ENCODE measurements around the gene SLC6A9. TPM values are rescaled to one million over a fixed set of nuclear protein-coding genes. Genes with fewer than 3 reads are reported as not detected.

SLC6A9 gene
- total and polyA plus RNA-seq, 2 of the 8 experiments (the other 6 are each of a cell fraction or from before 2014, with no cell fraction given): 20.2 to 24.2 TPM

GRCh38 chr1:44044071-44044801 is 13.0 kb upstream of the SLC6A9 start (continued):
- TF ChIP-seq PHF8 (conservative IDR thresholded peaks at IDR 0.05; ENCODE audit: low read depth, low read length) (no peak), SP2 (IDR thresholded peaks at IDR 0.05; ENCODE audit: low read length) (no peak), SP4 (IDR thresholded peaks at IDR 0.05; ENCODE audit: low read length) (no peak)

Data from H1 (cell line).